GM18498 (cell line): ENCODE results near the gene TMEM164.
A peak's percentile ranks its signal among the peaks of the same experiment; 100 is the strongest.

Source experiments
- ATAC-seq: cut with Tn5 transposase; IDR thresholded peaks from one replicate; pipeline ENCODE4 v1.9.1; 2021; ENCODE audit warnings: mild to moderate bottlenecking, moderate library complexity; ENCODE audit not compliant: unreplicated experiment

The TMEM164 gene

DNA sequence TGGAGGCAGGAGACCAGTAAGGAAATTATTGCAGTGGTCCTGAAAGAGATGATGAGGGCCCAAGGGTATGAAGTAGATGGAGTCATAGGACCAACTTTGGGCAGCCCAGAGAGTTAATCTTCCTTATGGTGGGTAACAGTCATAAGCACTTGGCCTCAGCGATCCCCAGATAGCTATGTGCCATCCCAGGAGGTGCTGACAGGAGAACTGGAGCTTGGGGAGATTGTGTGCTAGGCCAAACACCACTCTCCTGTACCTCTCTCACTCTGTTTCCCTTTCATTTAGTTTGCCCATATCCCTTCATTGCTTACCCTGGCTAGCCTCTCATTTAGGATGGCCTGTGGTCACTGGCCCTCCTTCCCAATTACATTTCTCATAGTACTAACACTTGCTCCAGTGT lies 60.0 kb downstream of the TMEM164 start:
- no peak for ATAC-seq

DNA sequence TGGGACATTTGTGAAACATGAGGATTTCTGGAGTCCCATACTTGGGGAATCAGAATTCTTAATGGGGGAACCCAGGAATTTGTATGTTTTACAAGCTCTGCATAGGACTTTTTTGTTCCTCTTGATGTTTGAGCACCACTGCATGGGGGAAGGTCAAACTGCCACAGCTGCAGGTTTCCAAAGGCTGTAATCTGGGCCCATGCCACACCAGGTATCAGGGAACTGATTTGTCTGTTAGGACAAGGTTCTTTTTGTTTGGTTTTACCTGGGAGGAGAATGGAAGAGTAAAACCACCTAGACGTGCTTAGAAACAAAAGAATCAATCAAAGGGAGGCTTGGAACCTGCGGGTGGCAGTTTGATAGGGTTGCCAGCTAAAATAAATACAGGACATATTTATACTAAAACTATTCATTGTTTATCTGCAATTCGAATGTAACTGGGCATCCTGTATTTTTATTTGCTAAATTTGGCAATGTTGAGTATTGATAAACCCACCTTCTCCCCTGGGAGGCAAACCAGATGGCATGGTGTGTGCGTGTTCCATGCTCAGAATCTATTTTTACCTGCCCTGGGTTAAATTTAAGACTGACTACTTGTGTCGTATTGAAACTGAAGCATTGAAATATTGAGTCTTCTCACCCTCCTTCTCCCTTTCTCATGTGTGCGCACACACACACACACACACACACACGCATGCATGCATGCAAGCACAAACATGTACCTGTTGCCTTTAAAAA lies 63.7 kb downstream of the TMEM164 start:
- ATAC-seq: no peak

DNA sequence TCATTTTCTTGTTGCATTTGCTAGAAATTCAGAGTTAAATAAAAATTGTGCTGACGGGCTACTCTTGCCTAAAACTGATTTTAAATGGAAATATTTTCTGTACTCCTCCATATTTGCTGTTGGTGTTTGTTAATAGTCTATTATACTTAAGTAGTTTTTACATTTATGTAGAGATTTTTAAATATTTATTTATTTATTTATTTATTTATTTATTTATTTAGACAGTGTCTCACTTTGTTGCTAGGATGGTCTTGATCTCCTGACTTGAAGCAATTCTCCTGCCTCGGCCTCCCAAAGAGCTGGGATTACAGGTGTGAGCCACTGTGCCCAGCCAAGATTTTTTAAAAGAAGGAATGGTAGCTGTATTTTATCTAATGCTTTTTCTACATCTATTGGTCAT lies 68.1 kb downstream of the TMEM164 start:
- ATAC-seq: no peak

DNA sequence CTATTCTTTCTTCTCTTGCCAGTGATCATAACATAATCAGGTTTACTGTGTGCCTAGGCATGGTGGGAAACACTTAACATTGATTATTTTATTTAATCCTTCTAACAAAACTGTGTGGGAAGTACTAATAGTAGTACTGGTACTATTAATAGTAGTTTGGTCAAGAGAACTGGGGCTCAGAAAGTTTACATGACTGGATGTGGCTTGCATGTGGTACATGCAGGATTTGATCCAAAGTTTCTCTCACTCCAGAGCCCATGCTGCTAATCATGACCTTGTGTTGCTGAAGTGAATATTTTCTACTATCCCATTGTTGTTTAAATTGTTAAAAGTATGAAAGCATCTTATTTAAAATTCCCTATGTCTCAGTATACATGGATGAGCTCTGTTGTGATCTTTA lies 78.4 kb downstream of the TMEM164 start:
- ATAC-seq: no peak

DNA sequence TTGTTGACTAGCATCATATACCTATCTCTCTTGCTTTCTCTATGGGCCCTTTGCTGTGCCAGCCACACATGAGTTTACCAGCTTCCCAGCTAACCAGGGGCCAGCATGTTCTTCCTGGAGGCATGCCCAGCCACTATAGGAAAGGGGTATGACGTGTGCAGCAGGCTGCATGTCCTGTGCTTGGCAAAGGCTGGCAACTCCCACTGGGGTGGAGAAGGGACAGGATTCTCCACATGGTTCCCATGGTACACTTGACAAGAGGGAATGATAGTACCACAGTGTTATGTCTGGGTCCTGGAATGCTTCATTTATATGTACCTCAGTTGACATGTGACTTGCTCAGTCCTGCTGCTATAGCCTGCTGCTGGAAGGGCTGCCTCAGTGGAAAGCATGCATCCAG lies 78.8 kb downstream of the TMEM164 start:
- no peak for ATAC-seq

DNA sequence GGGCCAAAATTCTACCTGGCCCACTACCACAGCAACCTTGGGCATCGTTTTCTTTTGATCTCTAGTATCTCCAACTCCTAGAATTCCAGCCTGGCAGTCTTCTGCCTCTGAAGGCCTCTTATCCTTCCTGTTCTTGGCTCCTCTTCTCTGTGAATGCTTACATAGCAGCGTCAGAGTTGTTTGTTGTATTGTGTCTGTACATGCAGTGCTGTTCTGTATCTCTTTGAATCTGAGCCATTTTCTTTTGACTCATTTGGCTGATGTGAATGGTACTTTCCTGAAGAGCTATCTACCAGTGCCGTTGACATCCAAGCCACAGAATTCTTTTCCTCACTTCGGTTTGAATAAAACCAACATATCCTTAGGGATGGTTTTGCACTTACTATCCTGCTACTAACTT lies 79.2 kb downstream of the TMEM164 start:
- ATAC-seq: no peak

DNA sequence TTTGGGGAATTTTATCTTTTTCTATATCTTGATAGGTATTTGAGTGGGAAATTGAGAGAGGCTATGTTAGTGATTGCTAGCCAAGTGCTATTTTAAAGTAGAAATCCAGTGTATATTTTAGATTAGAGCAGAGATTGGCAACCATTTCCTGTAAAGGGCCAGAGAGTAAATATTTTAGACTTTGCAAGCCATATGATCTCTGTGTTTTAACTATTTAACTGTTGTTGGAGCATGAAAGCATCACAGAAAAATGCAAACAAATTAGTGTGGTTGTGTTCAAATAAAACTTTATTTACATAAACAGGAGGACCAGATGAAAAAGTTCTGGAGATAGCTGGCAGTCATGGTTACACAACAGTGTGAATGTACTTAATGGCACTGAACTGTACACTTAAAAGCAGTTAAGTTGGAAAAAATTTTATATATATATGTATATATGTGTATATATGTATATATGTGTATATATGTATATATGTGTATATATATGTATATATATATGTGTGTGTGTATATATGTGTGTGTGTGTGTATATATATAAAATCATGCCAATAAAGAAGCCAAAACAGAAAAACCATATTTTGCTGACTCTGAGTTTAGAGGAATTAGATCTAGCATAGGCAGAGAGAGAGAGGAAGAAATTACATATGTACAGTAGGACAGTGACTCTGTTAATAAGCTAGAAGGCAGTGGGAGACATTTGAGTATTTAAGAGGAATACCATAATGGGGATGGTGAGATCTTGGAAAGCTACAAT lies 83.4 kb downstream of the TMEM164 start:
- ATAC-seq: peak; percentile 19

DNA sequence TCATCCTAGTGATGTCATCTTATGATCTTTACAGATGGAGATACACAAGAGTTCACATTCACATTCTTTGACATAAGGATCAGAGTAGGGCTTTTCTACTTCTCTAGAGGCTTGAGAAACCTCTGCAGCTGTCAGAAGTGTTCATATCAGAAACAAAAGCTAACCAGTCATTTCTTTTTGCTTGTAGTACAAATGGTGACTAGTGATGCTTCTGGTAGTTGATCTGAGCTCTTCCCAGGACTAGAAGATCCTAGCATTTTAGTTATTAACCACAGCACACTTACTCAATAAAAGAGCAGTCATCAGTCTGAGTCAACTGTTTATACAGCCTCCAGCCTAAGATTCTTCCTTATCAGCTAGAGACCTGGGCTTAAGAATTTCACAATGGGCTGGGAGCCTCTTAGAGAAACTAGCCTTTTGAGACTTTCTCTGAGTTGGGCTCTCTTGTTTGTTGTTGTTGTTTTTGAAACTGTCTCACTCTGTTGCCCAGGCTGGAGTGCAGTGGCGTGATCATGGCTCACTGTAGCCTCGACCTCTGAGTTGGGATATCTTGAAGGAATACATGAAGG lies 84.1 kb downstream of the TMEM164 start:
- peak; percentile 53 for ATAC-seq

DNA sequence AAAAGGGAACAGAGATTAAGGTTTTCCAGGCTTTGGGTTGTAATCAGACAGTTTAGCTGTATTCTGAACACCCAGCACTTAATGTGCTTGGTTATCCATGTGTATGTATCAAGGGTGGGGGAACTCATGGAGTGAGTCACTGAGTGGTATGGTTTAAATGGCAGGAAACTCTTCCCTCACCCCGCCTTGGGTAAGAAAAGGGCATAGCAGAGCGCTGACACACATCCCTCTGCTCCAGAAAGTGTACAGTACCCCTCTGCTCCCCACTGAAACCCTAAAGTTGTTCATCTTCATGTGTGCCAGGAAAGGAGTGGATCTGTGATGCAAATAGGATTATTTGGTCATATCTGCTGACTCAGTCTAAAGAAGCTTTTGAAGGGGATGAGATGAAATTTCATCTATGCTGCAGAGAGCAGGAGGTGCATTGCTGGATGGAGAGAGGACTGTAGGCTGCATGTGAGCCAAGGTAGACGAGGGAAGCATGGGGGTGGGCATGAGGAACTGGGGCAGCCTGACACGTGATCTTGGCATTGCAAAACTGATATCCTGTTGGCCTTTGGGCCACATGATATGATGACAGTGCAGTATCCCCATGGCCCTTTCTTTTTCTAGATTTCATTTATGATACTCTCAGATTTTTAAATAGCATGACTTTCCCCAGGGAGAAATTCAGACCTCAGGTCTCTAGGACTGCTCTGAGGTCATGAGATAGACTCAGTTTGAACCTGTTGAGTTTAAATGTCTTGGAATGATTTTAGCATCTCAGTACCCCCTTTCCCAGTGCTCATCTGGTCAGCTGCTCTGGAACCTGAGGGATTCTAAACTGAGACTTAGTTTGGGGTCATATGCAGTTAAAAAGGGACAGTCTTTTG lies 84.8 kb downstream of the TMEM164 start:
- ATAC-seq: no peak

DNA sequence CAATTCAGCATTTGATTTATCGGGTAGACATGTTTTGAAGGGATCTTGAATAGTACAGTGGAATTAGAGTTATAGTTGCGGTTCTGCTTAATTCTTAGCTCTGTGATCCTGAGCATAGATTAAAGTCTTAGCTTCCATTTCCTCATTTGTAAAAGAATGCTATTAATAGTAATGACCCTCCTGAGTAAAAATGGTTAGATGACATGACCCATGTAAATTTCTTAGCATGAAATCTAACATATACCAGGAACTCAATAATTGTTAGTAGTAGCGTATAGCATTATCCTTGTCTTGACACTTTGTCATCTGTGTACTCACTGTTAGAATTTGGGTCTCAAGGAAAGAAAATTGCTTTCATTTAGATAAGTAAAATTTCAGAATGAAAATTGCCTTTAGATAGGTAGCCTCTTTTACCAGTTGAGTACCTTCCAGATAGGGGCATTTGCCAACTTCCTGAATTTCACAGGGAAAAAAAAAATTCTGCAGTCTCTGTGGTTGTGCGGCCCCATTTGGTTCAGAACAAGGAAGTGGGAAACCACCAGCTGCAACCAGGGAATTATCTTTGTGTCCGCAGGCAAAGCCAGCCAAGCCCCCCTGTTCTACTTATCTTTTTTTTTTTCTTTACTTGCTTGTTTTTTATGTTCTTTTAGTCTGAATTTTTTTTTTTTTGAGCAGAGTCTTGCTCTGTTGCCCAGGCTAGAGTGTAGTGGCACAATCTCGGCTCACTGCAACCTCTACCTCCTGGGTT lies 86.9 kb downstream of the TMEM164 start:
- ATAC-seq: no peak

DNA sequence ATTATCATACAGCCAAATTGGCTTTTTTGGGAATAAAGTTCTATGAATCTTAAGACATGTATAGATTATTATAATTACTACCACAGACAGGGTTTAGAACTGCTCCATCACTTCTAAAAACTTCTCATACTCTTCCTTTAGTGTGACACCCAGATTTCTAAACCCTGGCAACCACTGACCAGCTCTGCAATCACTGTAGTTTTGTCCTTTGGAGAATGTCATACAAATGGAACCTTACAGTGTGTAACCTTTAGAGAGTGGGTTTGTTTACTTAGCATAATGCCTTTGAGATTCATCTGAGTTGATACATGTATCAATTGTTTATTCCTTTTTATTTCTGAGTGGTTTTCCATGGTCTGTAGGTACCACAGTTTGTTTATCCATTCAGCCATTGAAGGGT lies 95.0 kb downstream of the TMEM164 start:
- no peak for ATAC-seq

DNA sequence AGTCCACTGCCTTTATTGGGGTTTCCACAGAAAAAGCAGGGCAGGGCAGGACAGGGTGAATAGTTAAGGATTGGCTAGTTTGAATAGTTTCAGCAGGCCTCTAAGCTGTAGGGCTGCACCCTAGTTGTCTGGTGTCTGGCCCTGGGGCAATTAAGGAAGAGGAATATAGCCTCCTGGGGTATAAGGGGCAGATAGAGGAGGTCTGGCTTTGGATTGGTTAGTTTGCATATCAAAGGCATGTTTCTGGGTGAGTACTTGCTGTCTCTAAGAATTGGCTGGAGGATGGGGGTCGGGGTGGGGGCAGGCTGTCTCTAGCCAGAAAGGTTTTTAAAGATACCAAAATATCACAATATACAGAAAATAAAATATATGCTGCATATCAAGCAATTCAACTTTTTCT lies 100.4 kb downstream of the TMEM164 start:
- ATAC-seq: no peak

DNA sequence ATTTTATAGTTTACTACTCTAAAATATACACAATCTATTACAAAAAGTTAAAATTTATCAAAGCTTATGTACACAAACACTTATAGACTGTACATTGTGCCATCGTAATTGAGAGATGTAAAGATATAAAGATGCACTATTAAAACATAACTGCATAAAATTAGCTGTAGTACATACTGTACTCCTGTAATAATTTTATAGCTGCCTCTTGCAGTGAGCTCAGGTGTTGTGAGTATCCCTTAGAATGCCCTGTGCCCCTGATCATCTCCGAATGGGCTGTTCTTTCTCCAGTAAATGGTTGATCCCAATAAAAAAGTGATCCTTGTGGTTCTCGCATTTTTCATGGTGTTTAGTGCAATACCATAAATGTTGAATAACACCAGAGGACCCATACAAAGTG lies 101.2 kb downstream of the TMEM164 start:
- ATAC-seq: no peak

DNA sequence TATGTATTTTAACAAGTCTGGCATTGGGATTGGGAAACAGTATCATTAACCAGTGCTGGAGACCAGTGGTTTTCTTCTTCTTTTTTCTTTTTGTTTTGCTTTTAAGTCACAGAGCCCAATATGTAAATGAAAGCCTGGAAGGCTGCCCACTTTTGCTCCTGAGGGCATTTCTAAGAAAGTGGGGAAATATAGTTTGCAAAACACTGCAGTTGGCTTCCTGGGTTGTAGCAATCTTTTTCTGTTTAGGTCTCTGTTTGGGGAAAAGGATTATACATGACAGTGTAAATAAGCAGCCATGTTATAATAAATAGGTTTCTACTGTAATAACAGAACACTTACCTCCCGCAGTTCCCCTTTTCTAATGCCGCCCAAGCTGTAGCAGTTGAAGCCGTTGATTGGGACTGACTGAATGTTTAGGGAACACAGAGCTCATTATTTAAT lies 105.5 kb downstream of the TMEM164 start:
- ATAC-seq: no peak

DNA sequence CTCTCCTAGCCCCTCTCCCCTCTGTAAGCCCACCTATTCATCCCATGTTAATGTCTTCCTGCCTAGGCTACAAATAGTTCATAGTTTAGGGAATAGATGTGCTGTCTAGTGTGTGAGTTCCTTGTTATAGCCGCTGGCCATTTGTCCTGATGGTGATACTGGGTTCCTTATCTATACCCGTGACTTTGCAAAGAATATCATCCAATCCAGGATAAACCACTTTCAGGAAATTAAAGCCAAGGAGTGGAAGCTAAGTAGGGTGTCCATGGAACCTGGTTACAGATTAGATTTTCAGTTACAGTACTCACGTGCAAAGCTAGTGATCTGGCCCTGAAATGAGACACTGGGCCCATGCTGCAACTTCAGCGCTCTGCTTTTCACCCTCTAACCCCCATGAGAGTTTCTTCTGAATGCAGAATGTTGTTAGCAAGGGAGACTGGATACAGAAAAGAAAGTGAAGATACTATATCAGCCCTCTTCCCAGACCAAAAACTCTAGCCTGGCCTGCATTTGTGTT lies 111.4 kb downstream of the TMEM164 start:
- no peak for ATAC-seq

DNA sequence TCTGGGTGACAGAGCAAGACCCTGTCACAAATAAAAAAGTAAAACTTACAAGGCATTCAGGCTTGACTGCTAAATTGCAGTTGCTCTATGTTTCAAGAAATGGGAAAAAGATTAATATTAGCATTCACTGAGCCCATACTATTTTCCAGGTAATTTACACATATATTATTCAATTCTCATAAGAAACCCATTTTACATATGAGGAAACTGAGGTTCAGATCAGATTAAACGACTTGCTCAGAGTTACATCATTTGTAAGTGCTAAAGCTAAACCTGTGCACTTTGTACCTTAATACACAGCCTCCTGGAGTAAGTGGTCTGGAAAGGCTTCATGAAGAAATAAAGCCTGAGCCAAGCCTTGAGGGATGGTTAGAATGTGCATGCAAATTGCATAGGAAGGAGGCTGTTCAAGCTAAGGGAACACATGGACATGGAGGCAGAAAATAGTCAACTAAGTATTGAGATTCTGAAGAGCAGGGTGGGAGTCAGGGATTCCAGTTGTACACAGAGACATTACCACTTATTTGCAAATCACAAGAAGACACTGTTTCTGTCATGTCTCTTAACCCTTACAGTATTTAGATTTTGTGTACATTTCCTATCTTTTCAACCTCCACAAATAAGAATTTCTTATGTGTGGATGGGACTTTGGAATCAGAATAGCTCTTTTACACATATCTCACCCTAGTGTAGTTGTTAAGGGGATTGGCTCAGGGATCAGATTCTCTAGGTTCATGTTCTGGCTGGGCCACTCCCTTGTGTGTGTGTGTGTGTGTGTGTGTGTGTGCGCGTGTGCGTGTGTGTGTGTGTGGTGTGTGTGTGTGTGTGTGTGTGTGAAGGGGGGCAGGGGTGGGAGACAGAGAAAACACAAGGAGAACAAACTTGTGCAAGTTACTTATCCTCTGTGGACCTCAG lies 113.4 kb downstream of the TMEM164 start:
- no peak for ATAC-seq

DNA sequence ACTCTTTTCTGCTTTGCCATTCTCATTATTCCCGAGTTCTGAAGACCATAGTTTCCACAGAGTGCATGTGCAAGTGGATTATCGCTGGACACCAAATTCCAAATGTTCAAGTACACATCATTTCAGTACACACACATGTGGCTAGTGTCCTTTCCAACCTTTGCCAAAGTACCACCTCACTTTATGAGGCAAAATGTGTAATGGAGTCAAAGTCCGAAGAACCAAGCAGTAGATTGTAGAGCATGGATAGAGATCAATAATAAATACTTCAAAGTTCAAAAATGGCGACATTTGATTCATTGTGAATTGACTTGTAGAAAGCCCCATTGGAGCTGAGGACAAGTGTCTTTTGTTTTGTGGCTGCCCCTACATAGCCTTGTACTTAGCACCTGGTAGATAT lies 115.6 kb downstream of the TMEM164 start:
- ATAC-seq: no peak

DNA sequence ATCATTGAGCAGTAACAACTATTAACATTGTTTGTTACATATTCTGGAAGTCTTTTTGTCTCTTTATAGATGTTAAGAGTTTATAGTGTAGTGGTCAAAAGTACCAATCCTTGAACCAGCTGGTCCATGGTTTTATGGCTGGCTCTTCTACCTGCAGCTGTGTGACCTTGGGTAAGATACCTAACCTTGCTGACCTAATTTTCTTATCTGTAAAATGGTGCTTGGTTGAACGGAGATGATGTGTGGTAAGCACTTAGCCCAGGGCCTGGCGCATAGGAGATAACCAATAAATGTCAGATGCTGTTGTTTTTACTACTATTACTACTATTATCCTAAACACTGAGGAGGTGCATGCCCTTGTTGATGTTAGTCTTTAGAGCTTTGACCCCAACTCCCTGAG lies 116.6 kb downstream of the TMEM164 start:
- ATAC-seq: no peak

DNA sequence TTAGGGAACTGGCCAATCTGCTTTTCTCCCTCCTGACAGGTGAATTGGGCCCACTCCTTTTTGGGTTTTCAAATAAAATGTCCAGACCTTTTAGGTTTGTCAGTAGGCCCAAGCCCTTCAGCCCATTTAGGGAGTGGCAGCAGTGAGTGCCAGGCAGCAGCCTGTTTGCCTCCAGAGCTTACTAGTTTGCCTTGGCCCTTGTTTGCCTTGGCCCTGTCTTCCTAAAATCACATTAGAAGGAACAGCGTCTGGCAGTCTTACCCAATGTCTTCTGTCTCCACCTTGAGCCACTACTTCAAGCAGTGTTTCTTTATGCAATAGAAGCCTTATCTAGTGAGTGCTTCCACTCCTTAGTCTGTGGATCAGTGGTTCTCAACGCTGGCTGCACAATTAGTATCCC lies 117.1 kb downstream of the TMEM164 start:
- ATAC-seq: no peak
